Daoy (cell line): ENCODE results near the gene KRTAP1-1. TPM values are rescaled to one million over a fixed set of nuclear protein-coding genes. Genes with fewer than 3 reads are reported as not detected.
"Not testable (repeated sequence)": the region's sequence is repeated elsewhere in the genome, so short reads cannot be mapped to it uniquely, and the experiment has no call there.

Source experiments
- DNase-seq: peaks from one replicate; pipeline ENCODE4 v3.0.0-alpha.2; 2015; ENCODE audit warnings: low read depth
- total RNA-seq: library from RNA; depleted of rRNA; stranded (reverse); fragments of >200 nt; shearing (Covaris generic); gene quantifications from 2 replicates; pipeline ENCODE4 v1.2.3, GENCODE V29; 2014; rRNA removed

Gene KRTAP1-1
- 1.5 TPM in 1 of 2 replicates, not detected in the other for total RNA-seq

- DNase-seq: not testable (repeated sequence)
Measured at GRCh38 chr17:41040783-41041571, at the start of gene KRTAP1-1. Gene KRTAP1-1 (minus strand): TSS chr17:41041450. CDS start chr17:41041397, 53 bp downstream.

- not testable (repeated sequence) for DNase-seq
Measured at GRCh38 chr17:41088760-41089352, 47.6 kb upstream of the KRTAP1-1 start.

- DNase-seq: not testable (repeated sequence)
Measured at GRCh38 chr17:41084100-41084856, 43.0 kb upstream of the KRTAP1-1 start, which contains the start of gene KRTAP4-7. Gene KRTAP4-7 (plus strand): TSS chr17:41084150. CDS start chr17:41084207, 57 bp downstream.

GRCh38 chr17:41083427-41083826, 42.2 kb upstream of the KRTAP1-1 start:
- peak; percentile 42 for DNase-seq

- peak; percentile 49 for DNase-seq
Measured at GRCh38 chr17:41082626-41083025, 41.4 kb upstream of the KRTAP1-1 start.

- no peak for DNase-seq
Measured at GRCh38 chr17:41076788-41077187, 35.5 kb upstream of the KRTAP1-1 start.

GRCh38 chr17:41073676-41074075, 32.4 kb upstream of the KRTAP1-1 start:
- DNase-seq: no peak

- DNase-seq: no peak
Measured at GRCh38 chr17:41071606-41072360, 30.5 kb upstream of the KRTAP1-1 start.

GRCh38 chr17:41069031-41069430, 27.8 kb upstream of the KRTAP1-1 start:
- DNase-seq: no peak

GRCh38 chr17:41067281-41067680, 26.0 kb upstream of the KRTAP1-1 start:
- no peak for DNase-seq

GRCh38 chr17:41065829-41066624, 24.8 kb upstream of the KRTAP1-1 start, which contains the start of gene KRTAP2-4:
Gene KRTAP2-4 (minus strand): TSS chr17:41065879. CDS start chr17:41065845, 34 bp downstream.
- DNase-seq: peak; percentile 77

- not testable (repeated sequence) for DNase-seq
Measured at GRCh38 chr17:41065016-41065689, 23.9 kb upstream of the KRTAP1-1 start.

- no peak for DNase-seq
Measured at GRCh38 chr17:41064301-41064700, 23.1 kb upstream of the KRTAP1-1 start.

- no peak for DNase-seq
Measured at GRCh38 chr17:41063449-41063848, 22.2 kb upstream of the KRTAP1-1 start.

- peak; percentile 47 for DNase-seq
Measured at GRCh38 chr17:41061964-41062363, 20.7 kb upstream of the KRTAP1-1 start.

- DNase-seq: peak; percentile 92
Measured at GRCh38 chr17:41060052-41060604, 18.9 kb upstream of the KRTAP1-1 start, which contains the start of gene KRTAP2-3. Gene KRTAP2-3 (minus strand): TSS chr17:41060114. CDS start chr17:41060050, 64 bp downstream.

- DNase-seq: peak; percentile 62
Measured at GRCh38 chr17:41059276-41060051, 18.2 kb upstream of the KRTAP1-1 start.

GRCh38 chr17:41058741-41059140, 17.5 kb upstream of the KRTAP1-1 start:
- DNase-seq: no peak

- no peak for DNase-seq
Measured at GRCh38 chr17:41057547-41057946, 16.3 kb upstream of the KRTAP1-1 start.
